Ramos (cell line): ENCODE measurements around the gene MAPKBP1.

Experiments
- in situ Hi-C: fragments of 300-500 bp; cut with MboI; formaldehyde crosslinking; loops from one replicate; pipeline ENCODE4 v1.14.3; 2022; ENCODE audit warnings: low sequenced_read_pairs; ENCODE audit not compliant: unreplicated experiment

MAPKBP1 gene

DNA sequence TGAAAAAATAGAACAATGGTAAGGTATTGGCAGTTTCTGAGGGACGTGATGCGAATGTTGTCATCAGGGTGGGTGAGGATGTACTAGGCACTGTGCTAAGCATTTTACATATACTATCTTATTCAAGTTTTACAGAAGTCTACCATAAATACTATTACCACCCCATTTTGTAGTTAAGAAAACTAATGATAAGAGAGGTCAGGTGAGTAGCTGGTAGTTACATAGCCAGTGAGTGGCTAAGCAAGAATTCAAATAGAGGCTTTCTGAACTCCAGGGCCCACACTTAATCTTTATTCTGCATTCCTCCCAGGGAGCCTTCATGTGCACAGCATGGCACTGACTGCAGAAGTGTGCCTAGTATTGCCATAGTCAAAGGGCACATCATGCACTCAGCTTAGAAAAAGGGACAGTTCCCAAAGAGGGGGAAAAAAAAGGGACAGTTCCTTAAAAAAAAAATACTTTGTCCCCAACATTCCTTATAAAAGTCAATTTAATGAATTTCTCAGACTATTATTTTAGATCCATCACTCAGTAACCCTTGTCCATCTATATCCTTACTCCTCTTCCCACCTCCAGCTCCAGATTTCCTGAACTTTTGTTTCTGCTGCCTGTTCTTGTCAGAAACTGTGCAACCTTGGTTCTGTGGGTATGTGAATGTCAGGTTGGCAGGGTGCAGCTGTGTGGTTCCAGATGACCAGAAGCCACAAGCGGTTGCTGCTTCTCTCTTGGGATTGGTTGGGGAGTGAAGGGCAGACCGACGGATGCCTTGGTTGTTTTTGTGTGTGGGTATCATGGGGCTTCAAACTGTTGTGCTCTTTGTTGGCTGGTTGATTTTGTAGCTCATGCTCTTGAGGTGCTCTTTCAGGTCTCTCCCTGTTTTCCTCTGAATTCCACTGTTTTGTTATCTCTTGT, 8.3 kb downstream of the MAPKBP1 start:
- in situ Hi-C loops, result no loop called here

DNA sequence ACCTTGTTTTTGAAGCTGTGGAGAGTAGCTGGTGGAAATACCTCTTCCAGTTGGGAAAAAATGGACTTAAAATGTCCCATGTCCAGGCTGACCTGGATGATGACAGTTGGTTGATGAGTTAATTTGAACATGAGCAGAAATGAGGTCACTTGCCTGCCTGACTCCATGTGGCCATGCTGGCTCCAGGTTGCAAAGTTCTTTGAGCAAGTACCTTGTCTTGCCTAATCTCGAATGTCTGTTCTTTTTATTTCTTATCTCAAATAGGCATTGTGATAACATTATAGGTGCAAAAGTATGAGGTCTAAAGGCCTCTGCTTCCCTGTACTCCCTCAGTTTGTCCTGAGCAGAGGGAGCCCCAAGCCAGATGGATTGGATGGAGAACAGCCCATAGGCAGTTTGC, 9.0 kb downstream of the MAPKBP1 start:
- in situ Hi-C loops, result no loop called here

DNA sequence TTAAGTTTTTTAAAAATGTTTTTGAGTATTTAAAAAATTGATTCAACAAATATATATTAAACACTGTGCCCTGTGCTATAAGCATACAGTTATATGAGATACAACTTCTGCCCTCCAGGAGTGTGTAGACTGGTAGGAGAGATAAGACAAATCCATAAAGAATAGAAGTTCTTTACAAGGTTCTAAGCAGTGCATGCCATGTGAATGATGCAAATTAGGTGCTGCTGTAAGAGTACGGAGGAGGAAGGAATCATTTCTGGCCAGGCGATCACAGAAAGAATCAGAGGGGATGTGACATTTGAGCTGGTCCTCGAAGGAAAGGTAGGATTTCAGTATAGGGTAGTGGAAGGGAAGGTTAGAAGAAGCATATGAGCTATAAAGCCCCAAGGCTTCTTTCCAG, 14.0 kb downstream of the MAPKBP1 start:
- in situ Hi-C loops, result no loop called here

DNA sequence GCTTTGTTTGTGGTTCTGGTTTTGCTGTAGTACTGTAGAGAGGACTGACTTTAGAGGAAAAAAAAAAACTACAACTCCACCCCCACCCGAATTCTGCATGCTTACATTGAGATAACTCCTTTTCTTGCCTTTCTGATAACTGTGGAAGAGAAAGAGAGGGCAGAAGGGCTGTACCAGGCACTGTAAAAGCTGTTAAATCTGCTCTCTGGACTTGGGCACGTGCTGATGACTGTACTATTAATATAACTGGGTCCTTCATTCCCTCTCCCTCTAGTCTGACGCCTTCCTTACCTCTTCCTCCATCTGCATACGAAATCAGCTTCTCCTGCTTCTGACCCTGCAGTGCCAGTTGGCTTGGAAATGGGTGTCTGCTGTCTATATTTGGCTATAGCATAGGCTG, 15.0 kb downstream of the MAPKBP1 start:
- in situ Hi-C loops, result no loop called here

DNA sequence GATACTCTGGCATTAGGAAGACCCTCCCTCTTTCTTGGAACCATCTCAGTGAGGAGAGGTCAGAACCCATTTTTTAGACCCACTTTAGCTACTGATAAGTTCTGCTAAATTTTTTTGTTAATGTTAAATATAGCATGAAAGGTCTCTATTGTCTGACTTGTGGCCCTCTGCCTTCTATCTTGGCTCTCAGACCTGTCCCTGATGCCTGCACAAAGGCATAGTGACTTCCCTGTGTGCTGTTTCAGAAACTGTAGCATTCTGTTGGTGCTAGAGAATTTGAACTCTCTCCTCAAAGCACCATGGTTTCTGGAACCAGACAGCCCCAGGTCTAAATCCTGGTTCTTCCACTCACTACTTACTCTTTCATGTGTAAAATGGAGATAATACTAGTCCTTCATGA, 15.4 kb downstream of the MAPKBP1 start:
- in situ Hi-C loops, result no loop called here

DNA sequence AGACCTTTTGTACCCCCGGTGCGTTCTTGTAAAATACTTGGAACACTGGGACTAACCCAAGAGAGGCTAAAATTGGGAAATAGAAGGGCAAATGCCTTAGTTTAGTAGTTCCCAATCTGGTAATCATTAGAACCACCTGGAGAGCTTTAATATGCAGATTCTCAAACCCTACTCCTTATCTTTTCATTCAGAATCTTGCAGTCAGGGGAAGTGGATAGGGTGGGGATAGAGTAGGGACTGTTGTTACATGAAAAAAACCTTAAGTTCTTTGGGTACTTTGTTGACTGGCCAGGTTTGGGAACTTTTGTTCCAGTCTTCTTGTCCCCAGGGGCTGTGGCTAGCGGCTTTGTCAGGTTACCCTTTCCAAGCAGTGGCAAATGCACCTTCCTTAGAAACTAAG, 15.9 kb downstream of the MAPKBP1 start:
- in situ Hi-C loops, result no loop called here

DNA sequence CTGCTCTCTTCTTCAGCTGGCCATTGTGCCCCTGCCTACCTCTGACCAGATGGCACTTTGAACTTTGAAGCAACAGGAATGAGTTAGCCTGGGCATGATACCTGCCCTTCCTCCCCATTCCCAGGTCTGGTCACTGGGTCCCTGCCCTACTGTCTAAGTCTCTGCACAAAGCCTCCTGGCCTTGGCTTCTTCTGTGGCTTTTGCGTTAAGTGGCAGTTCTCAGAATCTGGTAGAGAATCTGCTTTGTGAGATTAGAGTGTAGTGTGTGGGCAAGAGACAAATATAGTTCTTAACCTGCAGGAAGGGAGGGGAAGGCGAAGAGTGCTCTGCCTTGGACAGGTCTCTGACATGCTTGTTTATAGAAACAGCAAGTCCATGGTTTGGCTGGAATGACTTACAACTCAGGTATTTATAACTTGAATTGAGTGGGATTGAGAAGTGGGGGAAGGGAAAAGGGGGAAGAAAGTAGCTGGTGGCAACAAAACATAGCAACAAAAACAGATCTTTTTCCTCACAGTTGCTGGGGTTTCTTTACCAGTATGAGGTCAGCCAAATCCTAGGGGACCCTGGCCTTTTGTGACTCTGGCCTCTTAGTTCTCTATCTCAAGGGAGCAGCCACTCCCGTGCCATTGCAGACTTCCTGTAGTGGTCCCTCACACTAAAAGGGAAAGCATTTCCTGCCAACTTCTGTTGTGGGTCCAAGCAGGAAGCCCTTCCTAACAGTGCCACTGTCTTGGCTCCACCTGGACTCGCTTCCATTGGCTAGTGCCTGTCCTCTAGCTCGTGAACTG, 16.7 kb downstream of the MAPKBP1 start:
- in situ Hi-C loops, result no loop called here

DNA sequence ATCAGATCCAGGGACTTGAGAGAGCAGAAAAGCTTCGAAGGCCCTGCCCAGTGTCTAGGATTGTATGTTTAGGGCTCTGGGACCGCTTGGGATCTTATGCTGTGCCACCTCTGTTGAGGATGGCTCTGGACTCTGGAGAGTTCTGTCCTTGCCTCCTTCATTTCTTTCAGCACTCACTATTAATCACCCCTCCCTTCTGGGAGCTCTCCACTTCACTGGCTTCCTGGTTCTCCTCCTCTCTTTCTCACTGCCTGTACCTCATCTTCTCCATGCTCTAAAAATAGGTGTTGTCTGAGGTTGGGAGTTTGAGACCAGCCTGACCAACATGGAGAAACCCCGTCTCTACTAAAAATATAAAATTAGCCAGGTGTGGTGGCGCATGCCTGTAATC, 17.3 kb downstream of the MAPKBP1 start:
- in situ Hi-C loops, result no loop called here

DNA sequence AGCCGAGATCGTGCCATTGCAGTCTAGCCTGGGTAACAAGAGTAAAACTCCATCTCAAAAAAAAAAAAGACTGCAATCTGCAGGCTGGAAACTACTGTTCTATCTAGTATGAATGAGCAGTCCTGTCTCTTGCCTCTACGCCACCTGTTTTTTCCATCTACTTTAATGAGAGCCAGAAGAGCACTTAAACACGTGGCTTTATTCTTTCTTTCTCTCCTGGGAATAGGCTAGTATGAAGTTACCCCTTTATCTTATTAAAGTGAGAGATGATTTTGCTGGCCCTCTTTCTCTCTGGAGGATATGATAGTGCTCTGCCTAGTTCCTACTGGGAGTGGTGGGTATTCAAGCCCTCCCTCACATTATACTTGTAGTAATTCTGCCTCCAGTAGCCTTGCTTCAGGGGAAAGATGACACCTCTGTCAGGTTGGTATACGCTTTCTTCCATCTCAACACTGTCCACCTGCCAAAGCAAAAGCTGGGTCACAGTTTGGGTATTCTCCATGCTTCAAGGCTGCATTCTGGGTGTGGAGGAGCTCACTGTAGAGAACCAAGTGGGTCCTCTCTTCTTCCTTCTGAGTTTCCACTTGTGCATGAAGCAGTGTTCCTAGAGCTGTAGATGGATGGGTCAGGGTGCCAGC, 17.8 kb downstream of the MAPKBP1 start:
- in situ Hi-C loops, result no loop called here

DNA sequence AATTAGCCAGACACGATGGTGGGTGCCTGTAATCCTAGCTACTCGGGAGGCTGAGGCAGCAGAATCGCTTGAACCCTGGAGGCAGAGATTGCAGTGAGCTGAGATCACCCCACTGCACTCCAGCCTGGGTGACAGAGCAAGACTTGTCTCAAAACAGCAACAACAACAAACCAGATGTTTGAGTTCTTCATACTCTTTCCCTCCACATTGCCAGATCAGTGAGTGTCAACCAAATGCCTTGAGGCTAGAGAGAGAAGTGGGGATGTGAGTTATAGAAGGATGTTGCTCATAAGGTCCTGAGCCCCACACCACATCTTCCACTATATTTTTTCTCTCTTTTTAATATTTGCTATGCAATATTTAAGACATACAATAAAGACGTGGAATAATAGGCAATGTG, 19.8 kb downstream of the MAPKBP1 start:
- in situ Hi-C loops, result no loop called here

DNA sequence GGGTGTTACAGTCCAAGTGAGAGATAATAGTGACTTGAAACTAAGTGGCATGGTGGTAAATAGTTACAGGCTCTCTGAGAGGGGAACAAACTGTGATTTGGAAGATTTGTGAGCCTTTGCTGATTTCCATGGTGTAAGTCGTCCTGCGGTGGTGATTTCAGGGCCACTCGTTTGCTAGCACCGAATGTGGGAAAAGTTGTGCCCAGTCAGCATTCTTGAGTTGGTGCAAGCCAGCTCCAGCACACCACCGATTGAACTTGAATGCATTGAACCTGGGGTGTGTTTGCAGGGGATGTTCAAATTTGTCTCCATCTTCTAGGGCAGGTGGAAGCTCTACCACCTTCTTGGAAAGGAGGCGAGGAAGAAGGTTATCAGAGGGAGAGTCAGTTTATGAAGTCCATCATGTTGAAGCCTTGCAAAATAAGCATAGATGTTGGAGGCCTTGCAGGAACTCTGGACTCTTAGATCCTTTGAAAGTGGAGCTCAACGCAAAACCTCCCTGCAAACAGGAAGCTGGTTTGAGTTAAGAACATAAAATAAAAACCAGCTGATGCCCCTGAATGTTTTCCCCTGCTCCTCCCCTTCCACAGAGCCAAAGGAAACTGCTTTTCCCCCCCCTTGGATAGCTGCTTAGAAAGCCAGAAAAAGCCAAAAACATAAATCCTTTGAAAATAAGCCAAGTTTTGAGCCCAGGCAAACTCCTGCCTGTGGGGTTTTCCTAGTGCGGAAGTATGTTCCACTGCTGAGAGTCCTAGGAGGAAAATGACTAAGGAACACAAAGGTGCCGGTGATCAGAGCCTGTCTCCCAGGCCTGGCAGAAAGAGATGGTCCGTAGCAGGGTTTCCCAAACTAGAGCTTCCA, 21.9 kb downstream of the MAPKBP1 start:
- in situ Hi-C loops, result no loop called here

DNA sequence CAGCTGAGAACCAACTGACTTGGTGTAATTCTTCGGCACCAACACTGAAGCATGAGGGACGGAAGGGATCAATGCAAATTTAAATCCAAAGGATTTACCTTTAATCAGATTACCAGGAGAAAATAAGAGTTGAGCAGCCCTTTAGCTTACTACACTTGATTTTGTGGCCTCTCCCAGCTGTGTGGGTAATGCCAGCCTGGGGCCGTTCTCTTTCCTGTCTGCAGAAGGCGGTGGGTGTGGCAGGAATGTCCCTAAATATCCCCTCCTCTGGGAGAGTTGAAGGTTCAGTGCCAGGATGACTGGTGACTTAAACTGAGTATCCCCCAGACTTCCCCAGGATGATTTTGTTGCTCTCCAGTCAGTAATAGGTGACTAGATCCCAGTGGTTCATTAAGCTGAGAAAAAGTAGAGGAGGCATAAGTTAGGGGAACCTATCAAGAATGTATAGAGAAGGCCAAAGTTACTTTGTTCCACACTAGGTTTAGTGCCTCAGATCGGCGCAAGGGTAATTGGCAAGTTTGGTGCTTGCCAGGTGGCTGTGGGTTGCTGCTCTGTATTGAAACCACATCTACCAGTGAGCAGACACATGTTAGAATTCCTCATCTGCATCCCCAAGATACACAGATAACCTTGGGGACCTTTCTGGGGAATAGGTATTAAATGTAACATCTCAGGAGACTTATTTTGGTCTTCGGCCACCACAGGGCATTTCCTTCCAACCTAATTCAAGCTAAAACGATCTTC, 23.1 kb downstream of the MAPKBP1 start:
- in situ Hi-C loops, result no loop called here

DNA sequence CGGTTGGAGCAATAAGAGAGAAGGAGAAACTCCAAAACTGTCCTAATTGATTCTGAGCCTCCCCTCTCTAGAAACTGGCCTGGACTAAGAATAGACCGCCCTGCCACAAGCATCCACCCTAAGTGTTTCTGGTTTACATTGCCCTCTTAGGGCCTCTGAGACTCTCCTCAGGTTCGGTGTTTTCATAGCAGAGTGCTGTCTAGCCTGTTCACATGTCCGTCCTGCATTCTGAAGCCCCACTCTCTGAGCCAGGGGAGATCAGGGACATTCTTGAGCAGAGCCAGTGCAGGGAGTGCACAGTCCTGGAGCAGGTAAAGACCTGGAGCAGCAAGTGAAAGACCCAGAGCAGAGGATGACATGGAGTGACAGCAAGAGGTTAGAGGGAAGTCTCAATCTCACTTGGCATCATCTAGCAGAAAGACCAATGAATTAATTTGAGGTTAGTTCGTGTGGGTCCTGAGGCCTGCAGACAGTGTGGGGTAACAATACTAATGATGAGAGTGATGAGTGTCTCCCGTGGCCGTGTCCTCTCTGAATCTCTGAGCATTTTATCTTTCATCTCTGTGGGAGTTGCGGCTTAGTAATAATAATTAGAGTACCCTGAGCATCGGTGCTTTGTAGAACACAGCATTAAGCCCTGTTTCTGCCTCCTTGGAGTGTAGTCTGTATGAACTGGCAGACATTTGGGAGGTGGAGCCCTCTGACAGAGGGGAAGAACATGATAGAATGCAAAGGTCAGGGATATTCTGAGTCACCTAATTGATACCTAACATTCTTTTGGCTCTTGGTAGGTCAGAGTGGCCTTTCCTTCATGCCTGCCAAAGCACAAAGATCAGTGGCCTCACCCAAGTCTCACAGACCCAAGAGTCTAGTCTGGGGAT, 24.6 kb downstream of the MAPKBP1 start:
- in situ Hi-C loops, result no loop called here

DNA sequence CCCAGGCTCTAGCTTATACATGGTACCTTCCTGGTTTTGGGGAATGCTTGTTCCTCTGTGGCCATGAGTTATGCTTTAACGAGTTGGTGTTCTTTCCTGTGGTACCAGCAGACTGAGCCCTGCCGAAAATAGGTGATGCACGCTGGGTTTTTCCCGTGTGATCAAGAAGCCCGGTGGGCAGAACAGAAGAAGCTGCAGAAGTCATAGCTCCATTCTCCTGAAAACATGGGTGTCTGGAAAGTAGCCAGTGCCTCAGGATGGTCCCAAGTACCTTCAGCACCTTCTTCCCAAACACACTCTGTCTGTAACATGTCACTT, 25.2 kb downstream of the MAPKBP1 start:
- in situ Hi-C loops, result no loop called here

DNA sequence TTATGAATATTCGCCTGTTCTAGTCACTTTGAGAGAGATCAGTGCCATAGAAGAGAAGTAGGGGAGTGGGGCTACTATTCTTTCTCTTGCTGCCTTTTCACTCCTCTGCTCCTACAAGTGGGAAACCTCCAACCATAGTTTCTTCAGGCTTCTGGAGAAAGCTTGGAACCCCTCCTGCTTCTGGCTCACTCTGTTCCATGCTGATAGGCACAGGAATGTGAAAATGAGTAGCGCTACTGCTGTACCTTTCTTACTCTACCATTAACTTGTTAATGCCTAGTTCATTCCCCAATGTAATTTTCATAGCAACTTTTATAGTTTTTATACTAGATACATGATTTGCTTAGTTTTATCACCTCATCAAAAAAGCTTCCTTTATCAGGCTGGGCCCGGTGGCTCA, 26.9 kb downstream of the MAPKBP1 start:
- in situ Hi-C loops, result loop anchor here (25.0 kb wide), 1 partner anchor 239 kb away; the partner anchor contains the start of gene TYRO3

DNA sequence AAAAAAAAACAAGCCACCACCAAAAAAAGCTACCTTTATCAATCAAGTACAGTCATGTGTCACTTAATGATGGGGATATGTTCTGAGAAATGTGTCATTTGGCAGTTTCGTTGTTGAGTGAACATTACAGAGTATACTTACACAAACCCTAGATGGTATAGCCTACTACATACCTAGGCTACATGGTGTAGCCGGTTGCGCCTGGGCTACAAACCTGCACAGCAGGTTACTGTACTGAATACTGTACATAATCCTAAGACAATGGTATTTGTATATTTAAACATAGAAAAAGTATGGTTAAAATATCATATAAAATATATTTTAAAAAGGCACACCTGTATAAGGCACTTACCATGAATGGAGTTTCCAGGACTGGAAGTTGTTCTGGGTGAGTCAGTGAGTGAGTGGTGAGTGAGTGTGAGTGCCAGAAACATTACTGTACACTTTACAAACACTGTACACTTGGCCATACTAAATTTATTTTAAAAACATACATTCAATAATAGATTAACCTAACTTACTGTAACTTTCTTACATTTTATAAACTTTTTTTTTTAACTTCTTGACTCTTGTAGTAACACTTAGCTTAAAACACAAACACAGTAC, 27.7 kb downstream of the MAPKBP1 start:
- in situ Hi-C loops, result loop anchor here (25.0 kb wide), 1 partner anchor 240 kb away; the partner anchor contains the start of gene TYRO3

DNA sequence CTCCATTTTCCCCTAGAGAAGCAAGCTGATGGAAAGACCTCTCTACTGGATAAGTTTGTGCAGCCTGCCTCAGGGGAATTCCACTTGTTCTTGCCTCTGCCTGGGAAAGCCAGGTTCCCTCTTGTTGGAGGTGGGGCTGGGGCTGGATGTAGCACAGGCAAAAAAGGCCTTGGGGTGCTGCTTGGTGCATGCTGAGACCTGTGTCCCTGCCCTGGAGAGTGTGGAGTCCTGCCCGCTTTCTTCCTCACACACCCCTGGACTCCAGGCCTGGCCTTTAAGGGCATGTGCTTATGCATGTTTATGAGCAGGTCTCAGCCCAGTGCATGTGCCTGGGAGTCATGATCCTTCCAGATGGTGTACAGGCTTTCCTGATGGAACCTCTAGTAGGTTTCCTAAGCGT, 30.1 kb downstream of the MAPKBP1 start:
- in situ Hi-C loops, result loop anchor here (25.0 kb wide), 1 partner anchor 242 kb away; the partner anchor contains the start of gene TYRO3
